Esophagus muscularis mucosa (tissue), 4 donors: ENCODE results near the gene CROCC2. TPM values are rescaled to one million over a fixed set of nuclear protein-coding genes. Genes with fewer than 3 reads are reported as not detected.

Experiments used
- DNase-seq: peaks from one replicate; pipeline ENCODE4 v3.0.0-alpha.2; 2017; ENCODE audit errors: extremely low spot score
- H3K27ac ChIP-seq, 4 donors: fragments of 200-600 bp; sonication (generic); replicated peaks in 1 of 4; 1 replicate in 3 of 4; 2 replicates in 1 of 4; pipeline ENCODE4 v1.5.1; 2016 to 2019; ENCODE audit warnings: mild to moderate bottlenecking in 1 of 4
- H3K27me3 ChIP-seq, 4 donors: fragments of 200-600 bp; sonication (generic); one replicate each; pipeline versions ENCODE4 v1.5.1 to v1.6.0; 2016 to 2019
- H3K36me3 ChIP-seq, 4 donors: fragments of 200-600 bp; sonication (generic); one replicate each; pipeline ENCODE4 v1.5.1; 2016 to 2019
- H3K4me1 ChIP-seq, 4 donors: fragments of 200-600 bp; sonication (generic); one replicate each; pipeline ENCODE4 v1.5.1; 2016 to 2019
- H3K4me3 ChIP-seq, 4 donors: fragments of 200-600 bp; sonication (generic); 1 replicate in 2 of 4; 2 replicates in 2 of 4; pipeline ENCODE4 v1.5.1; 2016 to 2019; ENCODE audit warnings: mild to moderate bottlenecking in 4 of 4, moderate library complexity in 1 of 4
- H3K9me3 ChIP-seq, 4 donors: fragments of 200-600 bp; sonication (generic); 1 replicate in 3 of 4; 2 replicates in 1 of 4; pipeline ENCODE4 v1.5.1; 2016 to 2019
- EP300 ChIP-seq: sonication (generic); formaldehyde crosslinking; IDR thresholded peaks from one replicate; pipeline ENCODE4 v1.6.1; 2017; ENCODE audit warnings: antibody characterized with exemption
- POLR2A ChIP-seq: fragments of 450-650 bp; IDR thresholded peaks from one replicate; pipeline ENCODE4 v1.6.1; 2017; ENCODE audit warnings: antibody characterized with exemption, moderate library complexity, mild to moderate bottlenecking, low read depth
- POLR2AphosphoS5 ChIP-seq, 2 donors: sonication (generic); formaldehyde crosslinking; IDR thresholded peaks; one replicate each; pipeline ENCODE4 v1.6.1; 2017; ENCODE audit warnings: antibody characterized with exemption in 2 of 2
- WGBS: methylation state at CpG from one replicate; pipeline ENCODE4 v1.1.5; 2018; 5-methylcytosine and 5-hydroxymethylcytosine counted together
- intact Hi-C: fragments of 100-400 bp; cut with DNase I; formaldehyde crosslinking; loops from one replicate; pipeline ENCODE4 v1.15.1; 2023
- total RNA-seq, 4 donors: library from RNA; depleted of rRNA; stranded (reverse); fragments of >200 nt; gene quantifications; one replicate each; pipeline versions ENCODE4 v1.1.0 to v1.2.1, GENCODE V29; 2016
- TF ChIP-seq, protein P1 (sequence below), 3 experiments: fragments of 200-600 bp in 2 of 3; fragments of 450-650 bp in 1 of 3; sonication (generic) in 2 of 3; IDR thresholded peaks; one replicate each; pipeline ENCODE4 v1.5.1; 2017 to 2019; ENCODE audit warnings: antibody characterized with exemption in 3 of 3, mild to moderate bottlenecking in 2 of 3, moderate library complexity in 1 of 3

CROCC2 gene
- total RNA-seq, 4 donors from 2014 or later = not detected

DNA sequence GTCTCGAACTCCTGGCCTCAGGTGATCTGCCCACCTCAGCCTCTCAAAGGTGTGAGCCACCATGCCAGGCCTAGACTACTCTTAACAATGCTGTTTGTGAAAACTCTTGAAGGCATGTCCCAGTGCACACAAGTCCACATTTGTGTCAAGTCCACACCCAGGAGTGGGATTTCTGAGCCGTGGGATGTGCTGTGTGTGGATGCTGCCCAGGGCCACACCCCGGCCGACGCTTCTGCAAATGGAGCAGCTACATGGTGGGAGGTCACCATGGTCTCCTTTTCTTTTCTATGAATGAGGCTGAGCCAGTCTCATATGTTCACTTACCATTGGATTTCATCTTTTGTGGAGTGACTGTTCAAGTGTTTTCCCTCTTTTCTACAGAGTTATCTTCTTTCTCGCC, 108.1 kb downstream of the CROCC2 start:
- Histone ChIP-seq H3K4me3 (no peak overlapping the region), H3K27me3 (no peaks in the 10 kb centered on the region), H3K36me3 (peaks cover 0 to 13% (median 5%) of the 10 kb centered on the region in 4 donors), H3K4me1 (peaks cover 14 to 21% (median 16%) of the 10 kb centered on the region in 4 donors), H3K27ac (no peak overlapping the region), H3K9me3 (no peaks in the 10 kb centered on the region)
- 91% methylated on average over 6 of the region's 6 CpGs for WGBS
- DNase-seq = peak; percentile 62
- TF ChIP-seq POLR2A (no peak), POLR2AphosphoS5 (IDR thresholded peaks at IDR 0.05) (no peak), EP300 (no peak)
- TF ChIP-seq, protein P1, sequence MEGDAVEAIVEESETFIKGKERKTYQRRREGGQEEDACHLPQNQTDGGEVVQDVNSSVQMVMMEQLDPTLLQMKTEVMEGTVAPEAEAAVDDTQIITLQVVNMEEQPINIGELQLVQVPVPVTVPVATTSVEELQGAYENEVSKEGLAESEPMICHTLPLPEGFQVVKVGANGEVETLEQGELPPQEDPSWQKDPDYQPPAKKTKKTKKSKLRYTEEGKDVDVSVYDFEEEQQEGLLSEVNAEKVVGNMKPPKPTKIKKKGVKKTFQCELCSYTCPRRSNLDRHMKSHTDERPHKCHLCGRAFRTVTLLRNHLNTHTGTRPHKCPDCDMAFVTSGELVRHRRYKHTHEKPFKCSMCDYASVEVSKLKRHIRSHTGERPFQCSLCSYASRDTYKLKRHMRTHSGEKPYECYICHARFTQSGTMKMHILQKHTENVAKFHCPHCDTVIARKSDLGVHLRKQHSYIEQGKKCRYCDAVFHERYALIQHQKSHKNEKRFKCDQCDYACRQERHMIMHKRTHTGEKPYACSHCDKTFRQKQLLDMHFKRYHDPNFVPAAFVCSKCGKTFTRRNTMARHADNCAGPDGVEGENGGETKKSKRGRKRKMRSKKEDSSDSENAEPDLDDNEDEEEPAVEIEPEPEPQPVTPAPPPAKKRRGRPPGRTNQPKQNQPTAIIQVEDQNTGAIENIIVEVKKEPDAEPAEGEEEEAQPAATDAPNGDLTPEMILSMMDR (IDR thresholded peaks at IDR 0.05) = no peak
- intact Hi-C loops = no loop called here

DNA sequence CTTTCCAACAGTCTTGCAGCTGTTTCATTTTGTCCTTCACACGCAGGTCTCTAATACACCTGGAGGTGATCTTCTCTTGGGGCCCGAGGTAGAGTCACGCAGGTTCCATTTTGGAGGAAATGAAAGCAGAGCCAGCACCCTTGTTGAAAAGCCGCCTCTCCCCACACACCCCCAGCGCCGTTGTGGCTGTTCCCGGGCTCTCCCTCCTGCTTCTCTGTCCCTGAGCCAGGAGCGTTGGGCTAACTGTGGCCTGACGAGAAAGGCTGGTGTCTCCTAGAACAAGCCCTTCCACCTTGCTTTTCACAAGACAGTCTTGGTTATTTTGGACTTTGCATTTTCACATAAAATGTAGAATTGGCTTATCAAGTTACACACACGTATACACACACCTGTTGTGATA, 108.6 kb downstream of the CROCC2 start:
- Histone ChIP-seq H3K36me3 (peaks cover 0 to 13% (median 7%) of the 10 kb centered on the region in 4 donors), H3K27me3 (no peaks in the 10 kb centered on the region), H3K4me1 (peaks cover 9 to 15% (median 10%) of the 10 kb centered on the region in 4 donors), H3K4me3 (no peak overlapping the region), H3K27ac (no peak overlapping the region), H3K9me3 (no peaks in the 10 kb centered on the region)
- WGBS = 91% methylated on average over 10 of the region's 10 CpGs
- no peak for TF ChIP-seq POLR2A
- TF ChIP-seq, protein P1 (IDR thresholded peaks at IDR 0.05) = no peak
- no peak for TF ChIP-seq EP300
- TF ChIP-seq POLR2AphosphoS5 (IDR thresholded peaks at IDR 0.05) = no peak
- DNase-seq = peak; percentile 80
- intact Hi-C loops = no loop called here

DNA sequence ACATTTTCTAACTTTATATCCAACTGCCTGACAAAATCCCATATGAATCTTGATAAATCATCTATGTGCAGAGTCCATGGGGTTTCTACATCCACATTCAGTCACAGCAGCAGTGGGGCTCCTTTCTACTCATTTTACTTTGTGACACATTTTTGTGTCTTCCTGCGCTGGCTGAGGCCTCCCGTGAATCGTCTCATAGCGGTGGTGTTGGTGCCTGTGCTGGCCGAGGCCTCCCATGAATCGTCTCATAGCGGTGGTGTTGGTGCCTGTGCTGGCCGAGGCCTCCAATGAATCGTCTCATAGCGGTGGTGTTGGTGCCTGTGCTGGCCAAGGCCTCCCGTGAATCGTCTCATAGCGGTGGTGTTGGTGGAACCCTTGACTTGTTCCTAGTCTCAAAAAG, 109.3 kb downstream of the CROCC2 start:
- peaks cover 3 to 8% (median 4%) of the 10 kb centered on the region in 4 donors for H3K4me1 ChIP-seq
- H3K27me3 ChIP-seq = no peaks in the 10 kb centered on the region
- no peaks in the 10 kb centered on the region for H3K9me3 ChIP-seq
- H3K27ac ChIP-seq = no peak overlapping the region
- TF ChIP-seq EP300 (no peak), POLR2A (no peak), POLR2AphosphoS5 (IDR thresholded peaks at IDR 0.05) (no peak)
- TF ChIP-seq, protein P1 (IDR thresholded peaks at IDR 0.05) = no peak
- 89% methylated on average over 13 of the region's 13 CpGs for WGBS
- DNase-seq = peak; percentile 74
- intact Hi-C loops = no loop called here
- H3K4me3 ChIP-seq = no peak overlapping the region
- peaks cover 0 to 18% (median 7%) of the 10 kb centered on the region in 4 donors for H3K36me3 ChIP-seq

DNA sequence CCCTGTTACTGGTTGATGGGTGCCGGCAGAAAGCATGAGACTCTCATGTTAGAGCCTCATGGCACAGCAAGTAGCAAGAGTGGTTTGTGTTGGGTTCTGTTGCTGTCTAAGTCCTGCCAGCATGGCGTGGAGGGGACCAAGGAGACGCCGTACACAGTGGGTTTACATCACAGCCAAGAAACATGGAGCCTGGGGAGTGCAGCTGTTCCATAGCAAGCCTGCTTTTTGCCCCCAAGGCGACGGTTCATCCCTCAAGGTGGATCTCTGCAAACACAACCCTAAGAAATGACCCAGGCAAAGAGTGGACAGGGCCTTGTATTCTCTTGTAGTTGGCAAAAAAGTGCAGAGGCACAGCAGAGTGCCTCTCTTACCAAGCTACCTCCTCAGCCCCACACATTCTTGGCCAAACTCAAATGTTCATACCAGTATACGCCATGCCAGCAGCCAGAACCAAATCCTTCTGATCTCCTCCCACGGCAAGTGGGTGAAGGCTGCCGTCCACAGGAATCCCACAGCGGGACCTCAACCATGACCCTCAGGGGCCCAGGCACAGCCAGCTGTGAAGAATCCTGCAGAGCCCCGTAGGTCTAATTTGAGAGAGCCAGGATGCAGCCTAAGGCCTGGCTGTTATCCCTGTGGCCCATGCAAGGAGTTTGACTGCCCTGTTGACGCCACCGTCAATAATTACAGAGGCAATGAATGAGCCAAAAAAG, 111.2 kb downstream of the CROCC2 start:
- intact Hi-C loops = no loop called here
- Histone ChIP-seq H3K27ac (no peak overlapping the region), H3K4me1 (no peaks in the 10 kb centered on the region), H3K4me3 (no peak overlapping the region), H3K9me3 (peaks cover 0 to 5% (median 4%) of the 10 kb centered on the region in 4 donors), H3K36me3 (peaks cover 0 to 25% (median 7%) of the 10 kb centered on the region in 4 donors), H3K27me3 (no peaks in the 10 kb centered on the region)
- peak; percentile 79 for DNase-seq
- 90% methylated on average over 7 of the region's 13 CpGs for WGBS
- TF ChIP-seq, protein P1 (IDR thresholded peaks at IDR 0.05) = no peak
- TF ChIP-seq POLR2A (no peak), POLR2AphosphoS5 (IDR thresholded peaks at IDR 0.05) (no peak), EP300 (no peak)
